ENCODE data around the gene OTUB2.

GRCh38 chr14:94041551-94042346 lies 15.6 kb downstream of the OTUB2 start:
- TF ChIP-seq, protein P1, sequence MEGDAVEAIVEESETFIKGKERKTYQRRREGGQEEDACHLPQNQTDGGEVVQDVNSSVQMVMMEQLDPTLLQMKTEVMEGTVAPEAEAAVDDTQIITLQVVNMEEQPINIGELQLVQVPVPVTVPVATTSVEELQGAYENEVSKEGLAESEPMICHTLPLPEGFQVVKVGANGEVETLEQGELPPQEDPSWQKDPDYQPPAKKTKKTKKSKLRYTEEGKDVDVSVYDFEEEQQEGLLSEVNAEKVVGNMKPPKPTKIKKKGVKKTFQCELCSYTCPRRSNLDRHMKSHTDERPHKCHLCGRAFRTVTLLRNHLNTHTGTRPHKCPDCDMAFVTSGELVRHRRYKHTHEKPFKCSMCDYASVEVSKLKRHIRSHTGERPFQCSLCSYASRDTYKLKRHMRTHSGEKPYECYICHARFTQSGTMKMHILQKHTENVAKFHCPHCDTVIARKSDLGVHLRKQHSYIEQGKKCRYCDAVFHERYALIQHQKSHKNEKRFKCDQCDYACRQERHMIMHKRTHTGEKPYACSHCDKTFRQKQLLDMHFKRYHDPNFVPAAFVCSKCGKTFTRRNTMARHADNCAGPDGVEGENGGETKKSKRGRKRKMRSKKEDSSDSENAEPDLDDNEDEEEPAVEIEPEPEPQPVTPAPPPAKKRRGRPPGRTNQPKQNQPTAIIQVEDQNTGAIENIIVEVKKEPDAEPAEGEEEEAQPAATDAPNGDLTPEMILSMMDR (IDR thresholded peaks at IDR 0.05; ENCODE audit: low read length) = no peak
- TF ChIP-seq EZH2phosphoT487 (IDR thresholded peaks at IDR 0.05; ENCODE audit: low read length) (no peak), EZH2 (optimal IDR thresholded peaks at IDR 0.05; ENCODE audit: low read depth, low read length) (no peak)

All from MM.1S (cell line).